ENCODE data around the gene PTPRK.

PTPRK gene

DNA sequence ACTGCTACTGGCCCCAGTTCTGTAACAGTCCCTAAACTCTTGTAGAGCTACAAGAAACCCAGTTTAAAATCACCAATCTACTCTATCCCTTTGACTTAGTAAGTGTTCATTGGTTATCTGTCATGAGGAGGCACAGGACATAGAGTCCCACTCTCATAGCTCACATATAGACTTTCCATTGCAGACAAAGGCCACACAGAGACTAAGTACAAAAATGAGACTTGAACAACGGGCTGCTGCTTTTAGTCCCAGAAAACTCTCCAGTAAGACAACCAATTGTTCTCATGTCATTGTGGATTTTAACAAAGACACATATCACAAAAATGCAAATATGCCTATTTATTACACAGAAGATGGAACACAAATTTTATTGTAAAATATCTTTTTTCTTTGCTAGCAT is 197.4 kb downstream of the PTPRK start:
- no peak overlapping the region for H3K4me3 ChIP-seq
- DNase-seq (ENCODE audit: low spot score): no peak
- TF ChIP-seq CTCF (IDR thresholded peaks at IDR 0.05): no peak
- H3K27ac ChIP-seq: no peak overlapping the region

GRCh38 chr6:128319946-128320345 is 200.5 kb downstream of the PTPRK start:
- Histone ChIP-seq H3K4me3 (no peak overlapping the region), H3K27ac (no peak overlapping the region)
- TF ChIP-seq CTCF (IDR thresholded peaks at IDR 0.05): no peak
- DNase-seq (ENCODE audit: low spot score): no peak

DNA sequence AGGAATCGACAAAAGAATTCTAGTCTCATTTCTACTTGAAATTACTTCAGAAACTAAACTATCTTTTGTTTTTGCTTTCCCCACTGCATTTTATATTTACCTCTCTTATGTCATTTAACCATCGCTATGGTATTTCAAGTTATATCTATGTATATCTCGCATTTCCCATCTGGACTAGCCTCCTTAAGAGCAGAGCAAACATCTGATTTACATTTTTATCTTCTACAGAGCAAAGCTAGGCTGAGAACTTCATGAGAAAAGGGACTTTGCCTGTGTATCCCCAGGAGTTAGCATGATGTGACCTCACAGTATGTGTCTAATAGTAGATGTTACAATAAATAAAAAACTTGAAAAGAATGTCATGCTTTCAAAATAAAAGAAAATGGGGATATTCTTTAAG is 201.2 kb downstream of the PTPRK start:
- DNase-seq (ENCODE audit: low spot score): no peak
- TF ChIP-seq CTCF (IDR thresholded peaks at IDR 0.05): no peak
- Histone ChIP-seq H3K27ac (no peak overlapping the region), H3K4me3 (no peak overlapping the region)

DNA sequence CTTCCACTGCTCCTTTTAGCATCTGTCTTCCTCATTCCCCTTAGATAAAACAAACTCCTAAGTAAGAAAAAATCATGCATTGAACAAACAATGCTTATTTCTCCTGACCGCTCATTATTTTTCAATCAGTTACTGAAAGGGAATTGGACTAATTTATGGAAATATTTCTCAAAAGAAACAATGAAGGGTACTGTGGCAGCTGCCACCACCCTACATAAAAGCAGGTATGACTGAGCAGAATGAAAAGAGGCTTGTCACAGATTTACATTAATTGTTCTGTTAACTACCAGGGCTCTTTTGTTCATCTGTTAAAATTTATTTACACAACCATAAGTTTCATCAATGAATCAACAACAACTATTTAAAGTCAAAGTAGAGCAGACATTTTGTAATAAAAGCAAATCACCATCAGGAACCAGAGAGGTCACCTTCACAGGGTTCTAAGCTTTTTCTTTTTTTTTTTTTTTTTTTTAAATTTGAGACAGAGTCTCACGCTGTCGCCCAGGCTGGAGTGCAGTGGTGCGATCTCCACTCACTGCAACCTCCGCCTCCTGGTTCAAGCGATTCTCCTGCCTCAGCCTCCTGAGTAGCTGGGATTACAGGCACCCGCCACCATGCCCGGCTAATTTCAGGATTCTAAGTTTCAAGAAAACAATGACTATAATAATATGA is 204.0 kb downstream of the PTPRK start:
- no peak for TF ChIP-seq CTCF (IDR thresholded peaks at IDR 0.05)
- no peak overlapping the region for H3K4me3 ChIP-seq
- no peak for DNase-seq (ENCODE audit: low spot score)
- no peak overlapping the region for H3K27ac ChIP-seq

GRCh38 chr6:128314190-128314589 is 206.2 kb downstream of the PTPRK start:
- Histone ChIP-seq H3K27ac (no peak overlapping the region), H3K4me3 (no peak overlapping the region)
- no peak for DNase-seq (ENCODE audit: low spot score)
- TF ChIP-seq CTCF (IDR thresholded peaks at IDR 0.05): no peak

DNA sequence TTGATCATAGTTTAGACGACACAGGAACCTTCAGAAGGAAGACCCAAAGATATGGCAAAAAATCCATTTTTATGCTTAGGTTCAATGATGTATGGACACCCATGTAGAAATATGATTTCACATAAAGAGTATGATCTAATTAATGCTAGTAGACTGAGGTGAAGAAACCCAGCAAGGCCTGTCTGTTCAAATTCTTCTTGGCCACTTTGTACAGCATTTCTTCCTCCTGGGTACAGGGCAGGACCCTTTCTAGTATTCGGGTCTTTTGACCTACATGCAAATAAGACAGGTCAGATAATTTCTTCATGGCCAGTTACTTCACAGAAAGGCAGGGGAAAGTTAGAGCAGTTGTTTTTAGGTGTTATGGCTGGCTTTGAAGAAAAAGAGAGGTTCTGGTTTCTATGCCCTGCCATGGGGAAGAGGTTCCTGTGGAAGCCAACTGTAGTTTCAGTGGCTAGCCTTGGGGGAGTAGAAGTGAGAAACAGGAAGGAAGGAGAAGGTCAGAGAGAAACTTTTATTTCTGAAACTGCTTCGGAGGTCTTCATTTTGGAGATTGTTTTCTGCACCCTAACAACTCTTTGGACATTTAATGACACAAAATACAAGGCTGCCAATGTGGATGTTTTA is 208.3 kb downstream of the PTPRK start:
- Histone ChIP-seq H3K4me3 (no peak overlapping the region), H3K27ac (no peak overlapping the region)
- no peak for TF ChIP-seq CTCF (IDR thresholded peaks at IDR 0.05)
- no peak for DNase-seq (ENCODE audit: low spot score)

DNA sequence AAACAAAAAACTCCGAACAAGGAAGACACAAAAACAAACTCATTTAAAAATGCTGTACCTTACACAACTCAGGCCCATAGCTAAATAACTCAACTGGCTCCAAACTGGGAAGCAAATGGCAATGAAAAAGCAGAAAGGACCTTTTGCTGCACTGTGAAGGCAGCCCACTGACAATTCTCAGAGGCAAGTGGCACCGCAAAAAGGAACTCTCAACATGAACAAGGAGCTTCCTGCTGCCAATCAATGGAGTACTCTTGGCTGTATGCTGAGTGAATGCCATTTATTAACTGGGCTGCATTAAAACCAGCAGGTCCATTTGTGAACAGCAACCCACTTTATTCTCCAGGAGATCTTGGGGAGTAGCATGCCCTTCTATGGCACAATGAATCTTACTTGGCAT is 209.9 kb downstream of the PTPRK start:
- no peak overlapping the region for H3K27ac ChIP-seq
- no peak for DNase-seq (ENCODE audit: low spot score)
- no peak for TF ChIP-seq CTCF (IDR thresholded peaks at IDR 0.05)
- no peak overlapping the region for H3K4me3 ChIP-seq

Measured in coronary artery (tissue), 2 donors.